Measurements from ENCODE around the gene TJP3.

TJP3 gene

GRCh38 chr19:3781603-3782002, 73.4 kb downstream of the TJP3 start:
- Mint-ChIP-seq H3K27me3 (no peaks in the 10 kb centered on the region), H3K4me1 (ENCODE audit: low read depth) (peaks cover 8% of the 10 kb centered on the region), H3K9me3 (ENCODE audit: low read depth) (no peaks in the 10 kb centered on the region), H3K4me3 (no peak overlapping the region), H3K27ac (no peak overlapping the region), H3K36me3 (peaks cover 9% of the 10 kb centered on the region)

GRCh38 chr19:3782330-3782729, 74.1 kb downstream of the TJP3 start:
- H3K27ac Mint-ChIP-seq: no peak overlapping the region
- H3K4me1 Mint-ChIP-seq (ENCODE audit: low read depth): peaks cover 8% of the 10 kb centered on the region
- H3K9me3 Mint-ChIP-seq (ENCODE audit: low read depth): no peaks in the 10 kb centered on the region
- H3K36me3 Mint-ChIP-seq: peaks cover 9% of the 10 kb centered on the region
- no peaks in the 10 kb centered on the region for H3K27me3 Mint-ChIP-seq
- H3K4me3 Mint-ChIP-seq: no peak overlapping the region

- H3K27ac Mint-ChIP-seq: no peak overlapping the region
These were observed 74.7 kb downstream of the TJP3 start for GRCh38 chr19:3782903-3783302.

GRCh38 chr19:3783660-3784584, 75.7 kb downstream of the TJP3 start:
- Mint-ChIP-seq H3K4me1 (ENCODE audit: low read depth) (peaks cover 10% of the 10 kb centered on the region), H3K27me3 (no peaks in the 10 kb centered on the region), H3K27ac (no peak overlapping the region), H3K4me3 (peak overlapping the region; percentile 89), H3K36me3 (peaks cover 9% of the 10 kb centered on the region), H3K9me3 (ENCODE audit: low read depth) (no peaks in the 10 kb centered on the region)

More at GRCh38 chr19:3782903-3783302, 74.7 kb downstream of the TJP3 start:
- no peaks in the 10 kb centered on the region for H3K27me3 Mint-ChIP-seq
- H3K9me3 Mint-ChIP-seq (ENCODE audit: low read depth): no peaks in the 10 kb centered on the region
- no peak overlapping the region for H3K4me3 Mint-ChIP-seq
- peaks cover 8% of the 10 kb centered on the region for H3K4me1 Mint-ChIP-seq (ENCODE audit: low read depth)
- peaks cover 9% of the 10 kb centered on the region for H3K36me3 Mint-ChIP-seq

GRCh38 chr19:3784607-3785450, 76.6 kb downstream of the TJP3 start:
- no peaks in the 10 kb centered on the region for H3K9me3 Mint-ChIP-seq (ENCODE audit: low read depth)
- no peaks in the 10 kb centered on the region for H3K27me3 Mint-ChIP-seq
- H3K4me1 Mint-ChIP-seq (ENCODE audit: low read depth): peaks cover 13% of the 10 kb centered on the region
- H3K27ac Mint-ChIP-seq: peak overlapping the region; percentile 85
- H3K36me3 Mint-ChIP-seq: peaks cover 9% of the 10 kb centered on the region
- peak overlapping the region; percentile 89 for H3K4me3 Mint-ChIP-seq

- peaks cover 13% of the 10 kb centered on the region for H3K4me1 Mint-ChIP-seq (ENCODE audit: low read depth)
- H3K36me3 Mint-ChIP-seq: peaks cover 9% of the 10 kb centered on the region
- H3K27ac Mint-ChIP-seq: peak overlapping the region; percentile 85
- H3K4me3 Mint-ChIP-seq: peak overlapping the region; percentile 89
- H3K27me3 Mint-ChIP-seq: no peaks in the 10 kb centered on the region
- no peaks in the 10 kb centered on the region for H3K9me3 Mint-ChIP-seq (ENCODE audit: low read depth)
These were observed 77.3 kb downstream of the TJP3 start for GRCh38 chr19:3785451-3785937.

- Mint-ChIP-seq H3K27me3 (no peaks in the 10 kb centered on the region), H3K4me1 (ENCODE audit: low read depth) (peaks cover 13% of the 10 kb centered on the region), H3K9me3 (ENCODE audit: low read depth) (peaks cover 3% of the 10 kb centered on the region), H3K36me3 (peaks cover 13% of the 10 kb centered on the region), H3K27ac (peak within 1 kb of the TSS; percentile 85), H3K4me3 (peak within 1 kb of the TSS; percentile 89)
These were observed 78.0 kb downstream of the TJP3 start, which contains the start of gene MATK for GRCh38 chr19:3785938-3786824. MATK (minus strand) TSS chr19:3786381; CDS start chr19:3785135, 1,246 bp downstream.

GRCh38 chr19:3788996-3789778, 81.0 kb downstream of the TJP3 start:
- H3K27ac Mint-ChIP-seq: no peak overlapping the region
- H3K27me3 Mint-ChIP-seq: no peaks in the 10 kb centered on the region
- no peak overlapping the region for H3K4me3 Mint-ChIP-seq
- peaks cover 13% of the 10 kb centered on the region for H3K4me1 Mint-ChIP-seq (ENCODE audit: low read depth)
- peaks cover 3% of the 10 kb centered on the region for H3K9me3 Mint-ChIP-seq (ENCODE audit: low read depth)
- peaks cover 3% of the 10 kb centered on the region for H3K36me3 Mint-ChIP-seq

GRCh38 chr19:3790209-3790734, 82.1 kb downstream of the TJP3 start:
- no peak overlapping the region for H3K4me3 Mint-ChIP-seq
- H3K36me3 Mint-ChIP-seq: peaks cover 3% of the 10 kb centered on the region
- no peak overlapping the region for H3K27ac Mint-ChIP-seq
- no peaks in the 10 kb centered on the region for H3K27me3 Mint-ChIP-seq
- peaks cover 9% of the 10 kb centered on the region for H3K4me1 Mint-ChIP-seq (ENCODE audit: low read depth)
- H3K9me3 Mint-ChIP-seq (ENCODE audit: low read depth): peaks cover 3% of the 10 kb centered on the region

- peaks cover 3% of the 10 kb centered on the region for H3K9me3 Mint-ChIP-seq (ENCODE audit: low read depth)
- H3K4me3 Mint-ChIP-seq: no peak overlapping the region
- peaks cover 3% of the 10 kb centered on the region for H3K36me3 Mint-ChIP-seq
- no peaks in the 10 kb centered on the region for H3K27me3 Mint-ChIP-seq
- no peak overlapping the region for H3K27ac Mint-ChIP-seq
- H3K4me1 Mint-ChIP-seq (ENCODE audit: low read depth): peaks cover 7% of the 10 kb centered on the region
These were observed 82.8 kb downstream of the TJP3 start for GRCh38 chr19:3790941-3791340.

GRCh38 chr19:3792114-3792513, 83.9 kb downstream of the TJP3 start:
- Mint-ChIP-seq H3K27me3 (no peaks in the 10 kb centered on the region), H3K4me1 (ENCODE audit: low read depth) (peaks cover 9% of the 10 kb centered on the region), H3K27ac (no peak overlapping the region), H3K4me3 (no peak overlapping the region), H3K9me3 (ENCODE audit: low read depth) (peaks cover 9% of the 10 kb centered on the region), H3K36me3 (peaks cover 6% of the 10 kb centered on the region)

- Mint-ChIP-seq H3K27me3 (no peaks in the 10 kb centered on the region), H3K4me3 (no peak overlapping the region), H3K9me3 (ENCODE audit: low read depth) (peaks cover 9% of the 10 kb centered on the region), H3K27ac (no peak overlapping the region), H3K36me3 (peaks cover 6% of the 10 kb centered on the region), H3K4me1 (ENCODE audit: low read depth) (peaks cover 13% of the 10 kb centered on the region)
These were observed 85.6 kb downstream of the TJP3 start for GRCh38 chr19:3793799-3794198.

GRCh38 chr19:3796358-3796757, 88.2 kb downstream of the TJP3 start:
- Mint-ChIP-seq H3K4me3 (no peak overlapping the region), H3K27ac (no peak overlapping the region), H3K9me3 (ENCODE audit: low read depth) (peaks cover 5% of the 10 kb centered on the region), H3K4me1 (ENCODE audit: low read depth) (peaks cover 22% of the 10 kb centered on the region), H3K27me3 (no peaks in the 10 kb centered on the region), H3K36me3 (peaks cover 3% of the 10 kb centered on the region)

Measured in activated naive CD8-positive, alpha-beta T cell (primary cell).